IPS-15b (cell line): ENCODE measurements around the gene VSX2.

Source experiments
- H3K27me3 ChIP-seq: one replicate; pipeline ENCODE4 v1.6.1; 2013; ENCODE audit warnings: low read length; ENCODE audit not compliant: control insufficient read depth, insufficient read depth
- H3K36me3 ChIP-seq: one replicate; pipeline ENCODE4 v1.6.1; 2013; ENCODE audit warnings: low read length; ENCODE audit not compliant: control insufficient read depth, insufficient read depth
- H3K4me1 ChIP-seq: one replicate; pipeline ENCODE4 v1.6.1; 2013; ENCODE audit warnings: mild to moderate bottlenecking, low read length; ENCODE audit not compliant: control insufficient read depth, insufficient read depth
- H3K4me3 ChIP-seq: one replicate; pipeline ENCODE4 v1.5.1; 2013; ENCODE audit warnings: low read depth, low read length
- H3K9ac ChIP-seq: one replicate; pipeline ENCODE4 v1.6.1; 2013; ENCODE audit warnings: low read depth, mild to moderate bottlenecking, low read length
- H3K9me3 ChIP-seq: one replicate; pipeline ENCODE4 v1.6.1; 2013; ENCODE audit warnings: mild to moderate bottlenecking, low read length; ENCODE audit not compliant: control insufficient read depth, insufficient read depth

The VSX2 gene

DNA sequence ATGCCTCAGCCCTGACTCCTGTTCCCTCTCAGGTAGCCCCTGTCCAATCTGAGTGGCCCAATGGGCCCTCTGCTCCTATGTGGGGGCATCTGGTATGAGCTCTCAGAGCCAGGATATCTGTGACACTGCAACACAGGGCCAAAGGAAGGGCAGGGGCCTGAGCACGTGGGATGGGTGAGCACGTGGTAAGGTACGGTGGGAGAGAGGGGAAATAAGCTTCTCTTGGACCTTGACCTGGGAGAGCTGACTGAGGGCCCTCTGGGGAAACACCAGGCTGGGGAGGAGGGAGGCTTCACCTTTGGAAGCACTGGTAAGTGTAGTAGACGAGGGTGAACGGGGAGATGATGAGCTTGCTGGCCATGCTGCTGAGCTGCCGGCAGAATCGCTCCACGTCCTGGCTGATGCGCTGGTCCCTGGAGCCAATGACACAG is 56.8 kb downstream of the VSX2 start:
- no peaks in the 10 kb centered on the region for H3K4me1 ChIP-seq
- no peaks in the 10 kb centered on the region for H3K27me3 ChIP-seq
- H3K36me3 ChIP-seq, result peaks cover 47% of the 10 kb centered on the region
- H3K9ac ChIP-seq, result no peak overlapping the region
- H3K4me3 ChIP-seq, result no peak overlapping the region
- H3K9me3 ChIP-seq, result no peaks in the 10 kb centered on the region

DNA sequence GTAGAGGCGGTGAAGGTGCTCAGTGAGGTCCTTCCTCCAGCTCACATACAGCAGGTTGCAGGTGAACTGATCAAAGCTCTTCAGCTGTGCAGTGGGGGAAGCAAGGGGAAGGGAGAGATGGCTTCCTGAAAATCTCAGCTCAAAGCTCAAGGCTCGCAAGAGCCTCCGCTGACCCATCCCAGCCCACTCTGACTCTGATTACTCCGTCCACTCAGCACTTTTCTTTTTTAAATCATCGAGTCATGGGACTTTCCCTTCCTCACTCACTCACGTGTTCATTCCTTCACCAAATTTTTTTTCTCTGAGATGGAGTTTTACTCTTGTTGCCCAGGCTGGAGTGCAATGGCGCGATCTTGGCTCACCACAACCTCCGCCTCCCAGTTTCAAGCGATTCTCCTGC is 58.7 kb downstream of the VSX2 start:
- no peaks in the 10 kb centered on the region for H3K27me3 ChIP-seq
- no peaks in the 10 kb centered on the region for H3K9me3 ChIP-seq
- no peak overlapping the region for H3K4me3 ChIP-seq
- peaks cover 29% of the 10 kb centered on the region for H3K36me3 ChIP-seq
- H3K9ac ChIP-seq, result no peak overlapping the region
- H3K4me1 ChIP-seq, result no peaks in the 10 kb centered on the region

DNA sequence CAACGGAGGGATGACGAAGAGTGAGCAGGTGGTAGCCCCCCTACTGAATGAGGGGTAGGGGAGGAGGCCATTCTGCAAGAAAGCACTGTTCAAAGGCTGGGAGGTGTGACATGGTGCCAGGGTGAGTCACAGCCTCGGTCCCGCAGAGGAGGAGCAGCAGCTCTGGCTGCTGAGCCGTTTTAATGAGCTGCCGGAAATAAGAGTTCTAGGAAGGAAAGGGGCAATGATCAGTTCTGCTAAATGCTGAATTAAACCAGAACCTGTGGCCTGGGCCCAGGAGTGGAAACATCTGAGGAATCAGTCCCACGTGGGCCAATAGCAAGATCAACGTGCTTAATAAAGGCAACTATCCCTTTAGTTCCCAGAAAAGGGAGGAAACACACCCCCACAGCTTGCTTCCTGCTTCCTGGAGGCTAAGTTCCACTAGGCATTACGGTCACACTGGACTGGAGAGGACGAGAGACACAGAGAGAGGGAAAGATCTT is 59.9 kb downstream of the VSX2 start:
- Histone ChIP-seq H3K4me3 (no peak overlapping the region), H3K9ac (no peak overlapping the region), H3K27me3 (no peaks in the 10 kb centered on the region), H3K36me3 (peaks cover 29% of the 10 kb centered on the region), H3K4me1 (no peaks in the 10 kb centered on the region), H3K9me3 (no peaks in the 10 kb centered on the region)

GRCh38 chr14:74301594-74302151 is 62.4 kb downstream of the VSX2 start:
- peak overlapping the region; percentile 71 for H3K9ac ChIP-seq
- no peaks in the 10 kb centered on the region for H3K4me1 ChIP-seq
- peaks cover 19% of the 10 kb centered on the region for H3K36me3 ChIP-seq
- no peaks in the 10 kb centered on the region for H3K9me3 ChIP-seq
- peak overlapping the region; percentile 77 for H3K4me3 ChIP-seq
- H3K27me3 ChIP-seq, result no peaks in the 10 kb centered on the region

DNA sequence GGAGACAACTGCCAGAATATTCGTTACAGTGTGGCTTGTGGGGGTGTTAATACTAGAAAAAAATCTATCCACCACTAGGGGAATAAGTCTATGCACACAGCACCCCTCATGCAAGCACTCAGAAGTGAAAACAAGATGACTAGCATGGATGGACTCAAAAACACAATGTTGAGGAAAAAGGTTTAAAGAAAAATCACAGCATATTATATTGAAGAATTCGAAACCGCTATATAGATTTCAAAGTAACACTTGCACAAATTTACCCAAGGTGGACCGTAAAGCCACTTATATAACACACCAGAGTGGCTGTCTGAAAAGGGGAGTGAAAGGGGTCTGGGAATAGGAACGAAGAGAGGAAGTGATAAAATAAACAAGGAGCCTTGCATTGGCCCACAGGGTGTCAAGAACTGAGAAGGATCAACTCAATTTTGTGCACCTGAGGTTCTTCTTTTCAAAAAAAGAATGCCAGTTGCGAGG is 62.9 kb downstream of the VSX2 start:
- peaks cover 15% of the 10 kb centered on the region for H3K36me3 ChIP-seq
- no peaks in the 10 kb centered on the region for H3K27me3 ChIP-seq
- H3K4me3 ChIP-seq, result peak overlapping the region; percentile 77
- H3K9ac ChIP-seq, result peak overlapping the region; percentile 71
- no peaks in the 10 kb centered on the region for H3K4me1 ChIP-seq
- H3K9me3 ChIP-seq, result no peaks in the 10 kb centered on the region

GRCh38 chr14:74302634-74303569 is 63.7 kb downstream of the VSX2 start, which contains the start of gene ABCD4:
ABCD4 (minus strand) TSS chr14:74302934; CDS start chr14:74302912, 22 bp downstream.
- Histone ChIP-seq H3K9ac (peak within 1 kb of the TSS; percentile 71), H3K4me1 (no peaks in the 10 kb centered on the region), H3K27me3 (no peaks in the 10 kb centered on the region), H3K36me3 (peaks cover 12% of the 10 kb centered on the region), H3K4me3 (peak within 1 kb of the TSS; percentile 77), H3K9me3 (no peaks in the 10 kb centered on the region)

DNA sequence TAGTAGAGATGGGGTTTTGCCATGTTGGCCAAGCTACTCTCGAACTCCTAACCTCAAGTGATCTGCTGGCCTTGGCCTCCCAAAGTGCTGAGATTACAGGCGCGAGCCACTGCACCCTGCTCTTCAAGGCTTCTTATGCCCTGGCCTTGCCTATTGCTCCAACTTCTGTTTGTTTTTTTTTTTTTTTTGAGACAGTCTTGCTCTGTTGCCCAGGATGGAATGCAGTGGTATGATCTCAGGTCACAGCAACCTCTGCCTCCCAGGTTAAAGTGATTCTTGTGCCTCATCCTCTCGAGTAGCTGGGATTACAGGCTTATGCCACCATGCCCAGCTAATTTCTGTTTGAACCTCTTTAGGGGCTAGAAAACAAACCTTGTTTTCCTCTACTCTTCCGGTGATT is 69.4 kb downstream of the VSX2 start:
- no peaks in the 10 kb centered on the region for H3K4me1 ChIP-seq
- H3K36me3 ChIP-seq, result no peaks in the 10 kb centered on the region
- H3K9ac ChIP-seq, result no peak overlapping the region
- H3K4me3 ChIP-seq, result no peak overlapping the region
- no peaks in the 10 kb centered on the region for H3K9me3 ChIP-seq
- no peaks in the 10 kb centered on the region for H3K27me3 ChIP-seq

- no peaks in the 10 kb centered on the region for H3K27me3 ChIP-seq
- H3K9ac ChIP-seq, result no peak overlapping the region
Measured at GRCh38 chr14:74309125-74310022, 70.1 kb downstream of the VSX2 start.

GRCh38 chr14:74312161-74312560 is 72.9 kb downstream of the VSX2 start:
- H3K4me3 ChIP-seq, result no peak overlapping the region
- H3K9ac ChIP-seq, result no peak overlapping the region
- no peaks in the 10 kb centered on the region for H3K36me3 ChIP-seq
- no peaks in the 10 kb centered on the region for H3K4me1 ChIP-seq
- no peaks in the 10 kb centered on the region for H3K9me3 ChIP-seq
- no peaks in the 10 kb centered on the region for H3K27me3 ChIP-seq

More at GRCh38 chr14:74309125-74310022, 70.1 kb downstream of the VSX2 start:
- Histone ChIP-seq H3K36me3 (no peaks in the 10 kb centered on the region), H3K4me1 (no peaks in the 10 kb centered on the region), H3K9me3 (no peaks in the 10 kb centered on the region), H3K4me3 (no peak overlapping the region)
